Amniotic stem cell (primary cell): ENCODE data around the gene FICD.

Experiments
- DNase-seq: peaks from one replicate; lab custom pipeline; 2025; lab: John Stamatoyannopoulos, UW

FICD gene

DNA sequence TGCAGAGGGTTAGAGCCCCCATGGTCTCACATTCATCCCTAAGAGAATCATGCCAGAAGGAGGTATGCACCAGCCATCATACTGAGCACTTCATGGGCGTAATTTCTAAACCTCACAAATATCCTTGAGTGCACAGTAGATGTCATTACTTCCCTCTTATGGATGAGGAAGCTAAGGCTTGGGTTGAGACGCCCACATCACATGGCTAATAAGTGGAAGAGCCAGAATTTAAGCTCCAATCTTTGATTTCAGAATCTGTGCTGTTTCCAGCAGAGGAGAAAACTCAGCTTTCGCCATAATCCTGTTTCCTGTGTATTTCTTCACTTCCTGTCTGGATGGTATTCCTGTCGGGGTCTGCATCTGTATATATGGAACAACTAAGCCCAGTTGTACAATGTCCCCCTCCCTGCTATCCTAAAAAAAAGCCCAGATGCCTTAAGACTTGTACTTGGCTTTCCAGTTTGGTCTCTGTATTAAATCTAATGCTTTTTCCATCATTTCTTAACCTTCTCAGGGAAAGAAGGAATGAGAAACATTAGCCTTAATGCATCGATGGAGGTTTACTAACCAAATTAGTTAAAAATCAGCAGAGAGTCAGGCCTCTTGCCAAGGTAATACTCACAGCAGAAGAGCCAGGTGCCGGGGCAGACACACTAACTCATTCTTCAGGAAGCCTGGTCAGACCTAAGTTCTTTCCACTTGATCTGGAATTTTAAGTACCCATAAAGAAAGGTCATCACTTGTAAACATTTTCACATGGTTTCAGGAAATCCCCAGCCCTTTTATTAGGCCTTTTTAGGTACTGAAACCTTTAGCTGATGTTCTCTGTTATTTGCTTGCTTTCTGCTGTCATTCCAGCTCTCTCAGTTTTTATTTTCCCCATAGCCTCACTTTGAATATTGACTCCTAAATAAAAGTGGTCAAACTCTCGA, 52.6 kb downstream of the FICD start:
- DNase-seq, result no peak

GRCh38 chr12:108568338-108569154, 53.5 kb downstream of the FICD start:
- DNase-seq, result no peak
